Panc1 (cell line): ENCODE measurements around the gene C11orf98. TPM values are rescaled to one million over a fixed set of nuclear protein-coding genes. Genes with fewer than 3 reads are reported as not detected.
A peak's percentile ranks its signal among the peaks of the same experiment; 100 is the strongest.

Experiments
- ATAC-seq: fragments of 200-7000 bp; cut with Tn5 transposase; 2 replicates; pipeline ENCODE4 v1.9.1; 2020; ENCODE audit warnings: mild to moderate bottlenecking, moderate library complexity
- BruUV-seq: library from RNA; stranded (reverse); fragments of 400-500 nt; replicated peaks from 2 replicates; lab custom pipeline; 2021; lab: Mats Ljungman, UMichigan
- CTCF ChIA-PET: fragments of 300-600 bp; sonication (Branson Sonifier 250); formaldehyde crosslinking; loops from one replicate; lab custom pipeline; 2022; ENCODE audit warnings: antibody characterized with exemption; lab: Charles Lee
- POLR2A ChIA-PET: fragments of 300-600 bp; sonication (Branson Sonifier 250); formaldehyde crosslinking; loops from one replicate; lab custom pipeline; 2022; ENCODE audit warnings: antibody characterized with exemption; lab: Charles Lee
- DNase-seq: peaks from one replicate; pipeline ENCODE4 v3.0.0-alpha.2; 2010; ENCODE audit warnings: low read depth, low spot score
- H3K27ac ChIP-seq: 2 replicates; pipeline ENCODE4 v1.5.1; 2011; ENCODE audit warnings: mild to moderate bottlenecking, low read length, inconsistent platforms
- H3K27me3 ChIP-seq: fragments of 200-500 bp; sonication (Bioruptor generic); 2 replicates; pipeline ENCODE4 v1.6.0; 2014; ENCODE audit warnings: low read length, inconsistent platforms; ENCODE audit not compliant: control insufficient read depth, insufficient read depth
- H3K36me3 ChIP-seq: fragments of 200-500 bp; sonication (Bioruptor generic); 2 replicates; pipeline ENCODE4 v1.5.1; 2014; ENCODE audit warnings: inconsistent platforms, mild to moderate bottlenecking, low read length, moderate library complexity; ENCODE audit not compliant: control insufficient read depth, insufficient read depth
- H3K4me1 ChIP-seq: 2 replicates; pipeline ENCODE4 v1.5.1; 2011; ENCODE audit warnings: inconsistent platforms, mild to moderate bottlenecking, low read length, moderate library complexity; ENCODE audit not compliant: control insufficient read depth, insufficient read depth
- H3K4me3 ChIP-seq, 2 experiments: 2 replicates each; pipeline ENCODE4 v1.5.1; 2011 to 2012; ENCODE audit warnings: low read depth in 2 of 2, low read length in 2 of 2, mild to moderate bottlenecking in 2 of 2, inconsistent platforms in 1 of 2, moderate library complexity in 1 of 2
- H3K9me3 ChIP-seq: fragments of 200-500 bp; sonication (Bioruptor generic); 2 replicates; pipeline ENCODE4 v1.5.1; 2014; ENCODE audit warnings: low read depth, mild to moderate bottlenecking, inconsistent platforms, low read length, moderate library complexity; ENCODE audit not compliant: control insufficient read depth, insufficient read depth
- POLR2AphosphoS5 ChIP-seq: IDR thresholded peaks from 2 replicates; pipeline ENCODE4 v1.6.1; 2012; ENCODE audit warnings: mild to moderate bottlenecking, low read depth, low read length, moderate library complexity
- REST ChIP-seq, 2 experiments: IDR thresholded peaks; 2 replicates each; pipeline ENCODE4 v1.6.1; 2011 to 2012; ENCODE audit warnings: low read depth in 2 of 2, control low read depth in 1 of 2, low read length in 1 of 2, mild to moderate bottlenecking in 1 of 2, moderate library complexity in 1 of 2; ENCODE audit not compliant: insufficient read depth in 1 of 2
- SIN3A ChIP-seq: IDR thresholded peaks from 2 replicates; pipeline ENCODE4 v1.6.1; 2012; ENCODE audit warnings: low read depth, mild to moderate bottlenecking, low read length, moderate library complexity, borderline replicate concordance; ENCODE audit not compliant: insufficient read depth
- TCF7L2 ChIP-seq: IDR thresholded peaks from 2 replicates; pipeline ENCODE4 v1.6.1; 2011; ENCODE audit warnings: mild to moderate bottlenecking, low read depth, low read length, inconsistent platforms
- in situ Hi-C: cut with HindIII; loops from 2 replicates; pipeline ENCODE4 v1.10.0; 2016; ENCODE audit warnings: low sequenced_read_pairs, low pct_unique_long_range_greater_than_20kb
- intact Hi-C: fragments of 100-400 bp; cut with micrococcal nuclease; formaldehyde crosslinking; loops from one replicate; pipeline ENCODE4 v1.10.0; 2022; ENCODE audit not compliant: unreplicated experiment
- total RNA-seq: library from RNA; stranded (reverse); gene quantifications from one replicate; pipeline ENCODE4 v1.2.1, GENCODE V29; 2021; ENCODE audit not compliant: unreplicated experiment
- TF ChIP-seq, protein P1 (sequence below): fragments of 450-650 bp; IDR thresholded peaks from 2 replicates; pipeline ENCODE4 v1.5.1; 2017; ENCODE audit warnings: mild to moderate bottlenecking

The C11orf98 gene
- total RNA-seq, 1 experiment from 2014 or later: 96.7 TPM

DNA sequence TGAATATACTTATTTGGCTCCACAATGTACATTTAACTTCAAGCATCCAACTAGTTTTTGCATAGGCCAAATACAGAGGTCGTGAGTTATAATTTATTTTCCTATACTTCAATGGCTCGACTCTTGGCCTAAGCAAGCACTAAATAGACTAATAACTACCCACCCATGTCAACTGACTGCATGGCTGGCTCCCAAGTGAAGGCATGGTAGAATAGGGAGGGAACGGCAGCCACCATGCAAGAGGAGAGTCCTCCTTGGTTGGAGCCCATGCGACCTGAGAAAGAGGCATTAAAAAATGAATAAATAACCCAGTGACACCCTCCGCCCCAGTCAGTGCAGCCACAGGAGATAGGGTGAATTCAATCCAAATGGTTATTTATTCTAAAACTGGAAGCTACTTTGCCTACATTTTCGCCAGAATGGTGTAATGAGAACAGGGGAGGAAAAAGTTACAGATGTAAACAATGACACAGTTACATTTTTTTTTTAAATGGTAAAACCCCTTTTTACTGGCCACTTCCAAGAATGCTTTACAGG, 47.3 kb upstream of the C11orf98 start:
- TF ChIP-seq TCF7L2 (no peak), SIN3A (no peak), REST (IDR thresholded peaks at IDR 0.05; ENCODE audit: insufficient read depth in 1 of 2, low read depth in 2 of 2, low read length in 1 of 2) (no peak), POLR2AphosphoS5 (no peak)
- TF ChIP-seq, protein P1, sequence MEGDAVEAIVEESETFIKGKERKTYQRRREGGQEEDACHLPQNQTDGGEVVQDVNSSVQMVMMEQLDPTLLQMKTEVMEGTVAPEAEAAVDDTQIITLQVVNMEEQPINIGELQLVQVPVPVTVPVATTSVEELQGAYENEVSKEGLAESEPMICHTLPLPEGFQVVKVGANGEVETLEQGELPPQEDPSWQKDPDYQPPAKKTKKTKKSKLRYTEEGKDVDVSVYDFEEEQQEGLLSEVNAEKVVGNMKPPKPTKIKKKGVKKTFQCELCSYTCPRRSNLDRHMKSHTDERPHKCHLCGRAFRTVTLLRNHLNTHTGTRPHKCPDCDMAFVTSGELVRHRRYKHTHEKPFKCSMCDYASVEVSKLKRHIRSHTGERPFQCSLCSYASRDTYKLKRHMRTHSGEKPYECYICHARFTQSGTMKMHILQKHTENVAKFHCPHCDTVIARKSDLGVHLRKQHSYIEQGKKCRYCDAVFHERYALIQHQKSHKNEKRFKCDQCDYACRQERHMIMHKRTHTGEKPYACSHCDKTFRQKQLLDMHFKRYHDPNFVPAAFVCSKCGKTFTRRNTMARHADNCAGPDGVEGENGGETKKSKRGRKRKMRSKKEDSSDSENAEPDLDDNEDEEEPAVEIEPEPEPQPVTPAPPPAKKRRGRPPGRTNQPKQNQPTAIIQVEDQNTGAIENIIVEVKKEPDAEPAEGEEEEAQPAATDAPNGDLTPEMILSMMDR: no peak
- ChIA-PET POLR2A (interaction anchor here (0.7 kb wide), 1 partner anchor 541 kb away, joined by 4 read pairs; no protein-coding TSS in a partner anchor), CTCF (no interaction called here)
- BruUV-seq: no TSS peak
- no peak for ATAC-seq
- Histone ChIP-seq H3K4me1 (peaks cover 11% of the 10 kb centered on the region), H3K36me3 (peaks cover 28% of the 10 kb centered on the region), H3K27me3 (no peaks in the 10 kb centered on the region), H3K27ac (no peak overlapping the region), H3K9me3 (no peaks in the 10 kb centered on the region), H3K4me3 (no peak overlapping the region)
- intact Hi-C loops (no loop called here), in situ Hi-C loops (no loop called here)
- DNase-seq: no peak

- H3K4me1 ChIP-seq: peaks cover 27% of the 10 kb centered on the region
- in situ Hi-C loops (no loop called here), intact Hi-C loops (no loop called here)
- DNase-seq (no peak), ATAC-seq (no peak)
- H3K27me3 ChIP-seq: no peaks in the 10 kb centered on the region
- POLR2A ChIA-PET: no interaction called here
- no TSS peak for BruUV-seq
- H3K4me3 ChIP-seq: peak overlapping the region; percentile 12 to 33; a peak in 2 of 4 replicates
- H3K9me3 ChIP-seq: no peaks in the 10 kb centered on the region
- CTCF ChIA-PET: interaction anchor here (0.5 kb wide), 1 partner anchor 17 kb away, joined by 4 read pairs; no protein-coding TSS in a partner anchor
- no peak for TF ChIP-seq TCF7L2
- TF ChIP-seq, protein P1: no peak
- no peak for TF ChIP-seq POLR2AphosphoS5
- TF ChIP-seq REST (IDR thresholded peaks at IDR 0.05; ENCODE audit: insufficient read depth in 1 of 2, low read depth in 2 of 2, low read length in 1 of 2): no peak
- no peak for TF ChIP-seq SIN3A
- H3K36me3 ChIP-seq: peaks cover 12% of the 10 kb centered on the region
- H3K27ac ChIP-seq: peak overlapping the region; percentile 82
Observed at GRCh38 chr11:62710001-62710345, 45.0 kb upstream of the C11orf98 start.
